ENCODE results near the gene CDK14. TPM values are rescaled to one million over a fixed set of nuclear protein-coding genes. Genes with fewer than 3 reads are reported as not detected.

Gene CDK14
- total and polyA plus RNA-seq, 10 of the 15 experiments (the other 5 are each of a cell fraction or from before 2014, with no cell fraction given): 6.5 to 61.3 (median 24.2) TPM

DNA sequence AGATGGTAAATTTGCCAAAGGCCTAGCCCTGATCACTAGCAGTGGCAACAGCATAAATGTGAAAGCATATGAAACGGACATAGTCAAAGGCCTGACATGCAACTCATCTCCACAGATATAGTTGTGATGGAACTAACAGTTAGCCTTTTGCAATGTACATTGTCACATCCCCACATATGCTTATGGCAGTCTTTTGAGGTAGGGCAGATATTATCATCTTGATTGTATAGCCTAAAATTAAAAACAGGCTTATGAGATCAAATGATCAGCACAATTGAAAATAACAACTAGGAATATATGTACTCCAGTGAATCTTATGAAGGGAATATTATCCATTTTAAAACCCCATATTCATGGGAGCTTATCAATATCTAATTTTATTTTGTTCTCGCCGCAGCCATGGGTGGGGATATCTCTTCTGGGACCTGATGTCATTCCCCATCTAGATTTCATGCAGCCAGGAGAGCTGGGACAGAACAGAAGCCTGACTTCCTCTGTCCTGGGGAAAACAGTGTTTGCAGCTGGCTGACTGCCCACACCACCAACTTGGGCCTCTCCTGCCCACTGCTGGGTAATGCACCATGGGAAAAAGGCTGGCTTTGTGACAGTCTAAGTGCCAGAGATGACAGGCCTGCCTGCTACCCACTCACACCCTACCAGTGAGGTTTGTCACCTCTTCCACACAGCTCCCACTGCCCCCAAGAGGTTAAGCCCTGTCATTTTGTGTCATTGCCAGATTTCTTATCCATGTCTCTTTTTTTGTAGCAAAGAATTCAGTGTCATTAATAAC lies 487.9 kb downstream of the CDK14 start:
- in situ Hi-C loops (cut with MboI): loop anchor here (25.0 kb wide), 1 partner anchor 1353 kb away; the partner anchor contains the start of gene GATAD1
- no peak for FAIRE-seq
- no peak for DNase-seq (ENCODE audit: low read depth, low spot score)
- H3K9me3 ChIP-seq (replicated peaks; ENCODE audit: control insufficient read depth, insufficient read depth, low read length): no peaks in the 10 kb centered on the region
- H3K79me2 ChIP-seq (ENCODE audit: control insufficient read depth, insufficient read depth, low read length): no peaks in the 10 kb centered on the region
- intact Hi-C loops (cut with micrococcal nuclease; ENCODE audit: unreplicated experiment): loop anchor here (10.0 kb wide), 1 partner anchor 701 kb away; no protein-coding TSS in a partner anchor
- no peak overlapping the region for H3K9ac ChIP-seq (ENCODE audit: control insufficient read depth, insufficient read depth, low read length)
- H3K4me3 ChIP-seq: no peak overlapping the region
- H3K4me2 ChIP-seq (ENCODE audit: control insufficient read depth, insufficient read depth): no peak overlapping the region
- H3K4me1 ChIP-seq (ENCODE audit: control insufficient read depth, insufficient read depth, low read length): no peaks in the 10 kb centered on the region
- ChIA-PET POLR2A (no interaction called here), SMC1A (ENCODE audit: uncharacterized antibody, unreplicated experiment) (no interaction called here), CTCF (interaction anchor here (0.6 to 1.4 kb wide), 7 partner anchors 8 to 413 kb away, joined by 3 to 4 read pairs (median 3); no protein-coding TSS in a partner anchor), RAD21 (ENCODE audit: unreplicated experiment) (no interaction called here)
- H3K27ac ChIP-seq (ENCODE audit: control insufficient read depth, insufficient read depth): no peak overlapping the region
- TF ChIP-seq, protein P1, sequence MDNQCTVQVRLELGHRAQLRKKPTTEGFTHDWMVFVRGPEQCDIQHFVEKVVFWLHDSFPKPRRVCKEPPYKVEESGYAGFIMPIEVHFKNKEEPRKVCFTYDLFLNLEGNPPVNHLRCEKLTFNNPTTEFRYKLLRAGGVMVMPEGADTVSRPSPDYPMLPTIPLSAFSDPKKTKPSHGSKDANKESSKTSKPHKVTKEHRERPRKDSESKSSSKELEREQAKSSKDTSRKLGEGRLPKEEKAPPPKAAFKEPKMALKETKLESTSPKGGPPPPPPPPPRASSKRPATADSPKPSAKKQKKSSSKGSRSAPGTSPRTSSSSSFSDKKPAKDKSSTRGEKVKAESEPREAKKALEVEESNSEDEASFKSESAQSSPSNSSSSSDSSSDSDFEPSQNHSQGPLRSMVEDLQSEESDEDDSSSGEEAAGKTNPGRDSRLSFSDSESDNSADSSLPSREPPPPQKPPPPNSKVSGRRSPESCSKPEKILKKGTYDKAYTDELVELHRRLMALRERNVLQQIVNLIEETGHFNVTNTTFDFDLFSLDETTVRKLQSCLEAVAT (IDR thresholded peaks at IDR 0.05): no peak
- TF ChIP-seq NFYB (IDR thresholded peaks at IDR 0.05; ENCODE audit: insufficient read depth, low read depth, low read length) (no peak), MEF2B (IDR thresholded peaks at IDR 0.05; ENCODE audit: partially characterized antibody, poor library complexity, severe bottlenecking) (no peak), ETV6 (conservative IDR thresholded peaks at IDR 0.05 in 1 of 2, IDR thresholded peaks at IDR 0.05 in 1 of 2; ENCODE audit: borderline replicate concordance in 1 of 2, low read depth in 1 of 2) (no peak), SMC3 (IDR thresholded peaks at IDR 0.05; ENCODE audit: borderline replicate concordance, low read length) (no peak), ZNF622 (IDR thresholded peaks at IDR 0.05) (no peak), CHD2 (IDR thresholded peaks at IDR 0.05; ENCODE audit: borderline replicate concordance, low read depth, low read length) (no peak), STAT1 (conservative IDR thresholded peaks at IDR 0.05) (no peak), RAD51 (IDR thresholded peaks at IDR 0.05) (no peak), RCOR1 (conservative IDR thresholded peaks at IDR 0.05; ENCODE audit: low read depth, low read length) (no peak)
- no peak overlapping the region for H2AFZ ChIP-seq (ENCODE audit: control insufficient read depth, low read depth, low read length)
- no TSS peak for BruUV-seq (replicated peaks)
- H3K27me3 ChIP-seq (replicated peaks in 1 of 2; ENCODE audit: control insufficient read depth in 2 of 2, insufficient read depth in 2 of 2, low read length in 1 of 2): no peaks in the 10 kb centered on the region
- H3K36me3 ChIP-seq (ENCODE audit: control insufficient read depth in 2 of 2, insufficient read depth in 2 of 2, low read length in 1 of 2): no peaks in the 10 kb centered on the region; a peak in 1 of 4 replicates
- ATAC-seq: no peak
- no peaks in the 10 kb centered on the region for H4K20me1 ChIP-seq (ENCODE audit: control insufficient read depth, insufficient read depth)
- WGBS (ENCODE audit: insufficient coverage, insufficient replicate concordance, low lambda C conversion rate, missing lambda C conversion rate): 64% methylated on average over 3 of the region's 3 CpGs

Measured in GM12878 (cell line).